Fibroblast of skin of right quadriceps (primary cell): ENCODE data around the gene ACBD3.

Experiments used
- DNase-seq: peaks from one replicate; pipeline ENCODE4 v3.0.0-alpha.2; 2013

ACBD3 gene

GRCh38 chr1:226109829-226110248 lies 76.7 kb downstream of the ACBD3 start:
- DNase-seq: peak; percentile 79

- DNase-seq: peak; percentile 15
Observed at GRCh38 chr1:226108935-226109828, 77.4 kb downstream of the ACBD3 start.

- DNase-seq: no peak
Observed at GRCh38 chr1:226107471-226108460, 78.8 kb downstream of the ACBD3 start.

GRCh38 chr1:226104671-226105121 lies 81.8 kb downstream of the ACBD3 start:
- DNase-seq: peak; percentile 10

- peak; percentile 46 for DNase-seq
Observed at GRCh38 chr1:226100436-226101391, 85.8 kb downstream of the ACBD3 start.

- DNase-seq: no peak
Observed at GRCh38 chr1:226098870-226099835, 87.4 kb downstream of the ACBD3 start.

- peak; percentile 77 for DNase-seq
Observed at GRCh38 chr1:226097866-226098625, 88.5 kb downstream of the ACBD3 start.

GRCh38 chr1:226095286-226095685 lies 91.3 kb downstream of the ACBD3 start:
- no peak for DNase-seq
